GM18498 (cell line): Measurements from ENCODE around the gene KIF3C.
"Not testable (repeated sequence)": the region's sequence is repeated elsewhere in the genome, so short reads cannot be mapped to it uniquely, and the experiment has no call there.

ENCODE experiments used
- ATAC-seq: cut with Tn5 transposase; IDR thresholded peaks from one replicate; pipeline ENCODE4 v1.9.1; 2021; ENCODE audit warnings: mild to moderate bottlenecking, moderate library complexity; ENCODE audit not compliant: unreplicated experiment

The KIF3C gene

GRCh38 chr2:25982273-25982967, at the start of gene KIF3C:
Gene KIF3C, minus strand, starts transcription at chr2:25982497. Its CDS starts 580 bp downstream, at chr2:25981917.
- ATAC-seq, result peak; percentile 80

GRCh38 chr2:26028083-26028482, 45.8 kb upstream of the KIF3C start:
- ATAC-seq, result not testable (repeated sequence)

GRCh38 chr2:26025509-26025908, 43.2 kb upstream of the KIF3C start:
- no peak for ATAC-seq

GRCh38 chr2:26024260-26024659, 42.0 kb upstream of the KIF3C start:
- ATAC-seq, result no peak

GRCh38 chr2:26020231-26020640, 37.9 kb upstream of the KIF3C start:
- ATAC-seq, result no peak

- ATAC-seq, result no peak
Observed at GRCh38 chr2:26018184-26019055, 36.1 kb upstream of the KIF3C start.

- no peak for ATAC-seq
Observed at GRCh38 chr2:26017464-26018183, 35.3 kb upstream of the KIF3C start.

GRCh38 chr2:26016706-26017045, 34.4 kb upstream of the KIF3C start:
- ATAC-seq, result not testable (repeated sequence)

- no peak for ATAC-seq
Observed at GRCh38 chr2:26016012-26016705, 33.9 kb upstream of the KIF3C start.

GRCh38 chr2:26013668-26014067, 31.4 kb upstream of the KIF3C start:
- ATAC-seq, result no peak

- no peak for ATAC-seq
Observed at GRCh38 chr2:26011990-26012856, 29.9 kb upstream of the KIF3C start.

GRCh38 chr2:26011609-26011989, 29.3 kb upstream of the KIF3C start:
- no peak for ATAC-seq

- ATAC-seq, result no peak
Observed at GRCh38 chr2:26010943-26011342, 28.6 kb upstream of the KIF3C start.

GRCh38 chr2:26009567-26009963, 27.3 kb upstream of the KIF3C start:
- ATAC-seq, result no peak

- no peak for ATAC-seq
Observed at GRCh38 chr2:26008851-26009566, 26.7 kb upstream of the KIF3C start.

- no peak for ATAC-seq
Observed at GRCh38 chr2:26008095-26008494, 25.8 kb upstream of the KIF3C start.

- no peak for ATAC-seq
Observed at GRCh38 chr2:26002632-26003310, 20.5 kb upstream of the KIF3C start.

- ATAC-seq, result no peak
Observed at GRCh38 chr2:26001743-26002351, 19.6 kb upstream of the KIF3C start.
